Measurements from ENCODE around the gene NFATC2.

GRCh38 chr20:51403466-51404220, 138.9 kb downstream of the NFATC2 start:
- TF ChIP-seq BHLHE40 (IDR thresholded peaks at IDR 0.05; ENCODE audit: borderline replicate concordance) (no peak), HDGF (IDR thresholded peaks at IDR 0.05; ENCODE audit: borderline replicate concordance) (no peak), ZNF384 (IDR thresholded peaks at IDR 0.05) (no peak), FOXM1 (IDR thresholded peaks at IDR 0.05; ENCODE audit: borderline replicate concordance) (no peak), SP1 (IDR thresholded peaks at IDR 0.05) (no peak), ELF4 (IDR thresholded peaks at IDR 0.05) (no peak), L3MBTL2 (conservative IDR thresholded peaks at IDR 0.05) (no peak), SUZ12 (IDR thresholded peaks at IDR 0.05) (no peak), CTBP1 (IDR thresholded peaks at IDR 0.05; ENCODE audit: borderline replicate concordance) (no peak), FOXK2 (IDR thresholded peaks at IDR 0.05) (no peak), FOXA1 (IDR thresholded peaks at IDR 0.05) (no peak)
